Activated CD4-positive, alpha-beta memory T cell treated with anti-CD3 and anti-CD28 coated beads, Interleukin-2, amount 10 ng/mL, durations not matched to agents 7 days and 5 days (primary cell): ENCODE measurements around the gene CCNY. TPM values are rescaled to one million over a fixed set of nuclear protein-coding genes. Genes with fewer than 3 reads are reported as not detected.
A peak's percentile ranks its signal among the peaks of the same experiment; 100 is the strongest.
"Not testable (repeated sequence)": the region's sequence is repeated elsewhere in the genome, so short reads cannot be mapped to it uniquely, and the experiment has no call there.

Experiments used
- CTCF ChIA-PET: fragments of 350-600 bp; sonication (Branson Sonifier 250); formaldehyde crosslinking; loops from one replicate; lab custom pipeline; 2021; ENCODE audit warnings: antibody characterized with exemption, inconsistent platforms; lab: Charles Lee
- POLR2A ChIA-PET: fragments of 350-600 bp; sonication (Branson Sonifier 250); formaldehyde crosslinking; loops from one replicate; lab custom pipeline; 2021; ENCODE audit warnings: antibody characterized with exemption; lab: Charles Lee
- DNase-seq: peaks from one replicate; pipeline ENCODE4 v3.0.0-alpha.2; 2020
- H3K27ac Mint-ChIP-seq: one replicate; pipeline ENCODE4 v1.8.0; 2021; ENCODE audit warnings: mild to moderate bottlenecking, mixed read lengths
- H3K27me3 Mint-ChIP-seq: one replicate; pipeline ENCODE4 v1.8.0; 2021; ENCODE audit warnings: mixed read lengths
- H3K36me3 Mint-ChIP-seq: one replicate; pipeline ENCODE4 v1.8.0; 2021; ENCODE audit warnings: low read depth, mixed read lengths
- H3K4me1 Mint-ChIP-seq: one replicate; pipeline ENCODE4 v1.8.0; 2021; ENCODE audit warnings: mixed read lengths
- H3K4me3 Mint-ChIP-seq: one replicate; pipeline ENCODE4 v1.8.0; 2021; ENCODE audit warnings: mild to moderate bottlenecking, mixed read lengths
- H3K9me3 Mint-ChIP-seq: one replicate; pipeline ENCODE4 v1.8.0; 2021; ENCODE audit warnings: mixed read lengths
- total RNA-seq, 2 experiments: library from RNA; stranded (reverse); gene quantifications; one replicate each; pipeline ENCODE4 v1.2.3, GENCODE V29; 2021

Gene CCNY
- total RNA-seq, 2 experiments from 2014 or later = 49.3 to 56.7 TPM

DNA sequence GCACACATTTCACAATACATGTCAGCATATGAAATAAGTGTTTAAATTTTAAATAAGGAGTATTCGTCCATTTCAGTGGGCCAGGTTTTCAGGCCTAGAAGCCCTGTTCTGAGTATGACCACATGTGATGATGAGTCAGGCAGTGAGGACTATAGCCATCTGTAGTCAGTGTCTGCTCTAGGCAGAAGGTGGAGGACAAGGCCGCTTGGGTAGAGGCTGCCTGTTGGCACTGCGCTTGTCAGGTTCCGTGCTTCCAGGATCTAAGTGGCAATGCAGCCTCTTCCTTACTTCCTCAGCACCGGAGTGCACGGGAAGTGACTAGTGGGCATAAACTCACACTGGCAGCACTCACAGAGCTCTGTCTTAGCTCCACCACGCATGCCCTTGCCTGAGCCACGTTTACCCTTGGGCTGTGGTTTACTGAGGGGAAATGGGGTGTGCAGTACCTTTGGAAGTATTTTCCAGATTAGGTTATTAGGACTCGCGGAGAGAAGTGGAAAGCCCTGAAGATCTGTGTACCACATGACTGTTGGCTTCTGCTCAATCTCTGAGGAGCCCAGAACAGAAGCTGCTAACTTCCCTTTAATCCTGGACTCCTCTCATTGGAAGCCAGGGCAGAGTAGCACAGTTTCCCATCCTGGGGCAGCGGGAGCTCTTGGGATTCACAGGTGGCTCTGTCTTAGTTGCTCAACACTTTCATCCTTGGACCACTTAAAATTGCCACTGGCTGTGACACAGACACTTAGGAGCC, 181.3 kb downstream of the CCNY start:
- peaks cover 2% of the 10 kb centered on the region for H3K4me1 Mint-ChIP-seq
- ChIA-PET CTCF (no interaction called here), POLR2A (no interaction called here)
- no peaks in the 10 kb centered on the region for H3K27me3 Mint-ChIP-seq
- no peaks in the 10 kb centered on the region for H3K36me3 Mint-ChIP-seq
- no peak overlapping the region for H3K27ac Mint-ChIP-seq
- H3K4me3 Mint-ChIP-seq = no peak overlapping the region
- H3K9me3 Mint-ChIP-seq = no peaks in the 10 kb centered on the region
- DNase-seq = no peak

- H3K9me3 Mint-ChIP-seq, POLR2A ChIA-PET, H3K27me3 Mint-ChIP-seq, CTCF ChIA-PET, H3K36me3 Mint-ChIP-seq, H3K4me1 Mint-ChIP-seq, H3K27ac Mint-ChIP-seq, DNase-seq, H3K4me3 Mint-ChIP-seq: not testable (repeated sequence)
These were observed 181.9 kb downstream of the CCNY start for GRCh38 chr10:35518187-35518586.

DNA sequence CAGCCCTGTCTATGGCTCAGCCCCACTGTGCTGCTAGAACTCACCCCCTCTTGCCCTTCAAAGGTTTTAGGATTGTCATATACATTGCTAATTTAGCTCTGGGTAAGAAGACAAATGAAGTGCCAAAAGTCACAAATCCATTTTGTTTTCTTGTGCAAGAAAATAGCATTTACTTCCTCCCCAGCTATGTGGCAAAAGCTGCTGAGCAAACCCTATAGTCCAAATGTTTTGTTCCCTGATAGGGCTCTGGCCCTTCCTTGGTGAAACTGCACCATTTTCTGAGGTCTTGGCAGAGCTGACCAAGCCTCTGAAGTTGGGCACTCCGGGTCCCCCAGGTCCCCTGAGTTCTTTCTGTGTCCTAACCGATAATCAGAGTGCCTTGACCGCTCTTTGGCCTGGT, 184.7 kb downstream of the CCNY start:
- H3K9me3 Mint-ChIP-seq = no peaks in the 10 kb centered on the region
- no peak for DNase-seq
- CTCF ChIA-PET = no interaction called here
- POLR2A ChIA-PET = no interaction called here
- H3K27me3 Mint-ChIP-seq = no peaks in the 10 kb centered on the region
- peaks cover 2% of the 10 kb centered on the region for H3K4me1 Mint-ChIP-seq
- no peak overlapping the region for H3K4me3 Mint-ChIP-seq
- no peaks in the 10 kb centered on the region for H3K36me3 Mint-ChIP-seq
- H3K27ac Mint-ChIP-seq = no peak overlapping the region

- no peaks in the 10 kb centered on the region for H3K4me1 Mint-ChIP-seq
- CTCF ChIA-PET = no interaction called here
These were observed 187.4 kb downstream of the CCNY start for GRCh38 chr10:35523670-35524225.

DNA sequence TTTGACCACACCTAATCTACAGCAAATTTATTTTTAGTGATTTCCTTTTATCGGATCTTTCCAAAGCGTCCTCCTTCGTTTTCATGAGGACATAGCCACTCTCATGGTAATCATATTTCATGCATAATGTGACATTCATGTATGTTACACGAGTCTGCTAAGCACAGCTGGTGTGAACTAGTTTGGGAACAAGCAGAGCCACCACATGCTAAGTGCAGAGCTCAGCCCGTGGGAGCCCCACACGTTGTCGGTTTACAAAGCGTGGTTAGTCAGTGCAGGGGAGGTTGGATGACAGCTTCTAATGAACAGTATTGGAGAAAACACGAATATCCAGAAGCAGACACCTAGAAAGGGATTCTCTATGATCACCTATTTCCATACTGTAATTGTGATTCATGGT, 190.4 kb downstream of the CCNY start:
- ChIA-PET CTCF (no interaction called here), POLR2A (no interaction called here)
- H3K27ac Mint-ChIP-seq = no peak overlapping the region
- DNase-seq = no peak
- H3K4me3 Mint-ChIP-seq = no peak overlapping the region
- H3K4me1 Mint-ChIP-seq = no peaks in the 10 kb centered on the region
- H3K36me3 Mint-ChIP-seq = peaks cover 18% of the 10 kb centered on the region
- H3K9me3 Mint-ChIP-seq = no peaks in the 10 kb centered on the region
- no peaks in the 10 kb centered on the region for H3K27me3 Mint-ChIP-seq

More at GRCh38 chr10:35523670-35524225, 187.4 kb downstream of the CCNY start:
- no peak for DNase-seq
- Mint-ChIP-seq H3K27me3 (no peaks in the 10 kb centered on the region), H3K4me3 (no peak overlapping the region), H3K9me3 (no peaks in the 10 kb centered on the region), H3K27ac (no peak overlapping the region), H3K36me3 (no peaks in the 10 kb centered on the region)
- POLR2A ChIA-PET = no interaction called here

- H3K27me3 Mint-ChIP-seq = no peaks in the 10 kb centered on the region
- peaks cover 70% of the 10 kb centered on the region for H3K36me3 Mint-ChIP-seq
- no peak for DNase-seq
- peaks cover 25% of the 10 kb centered on the region for H3K9me3 Mint-ChIP-seq
- POLR2A ChIA-PET = no interaction called here
- H3K27ac Mint-ChIP-seq = no peak overlapping the region
- no peaks in the 10 kb centered on the region for H3K4me1 Mint-ChIP-seq
- CTCF ChIA-PET = no interaction called here
- no peak overlapping the region for H3K4me3 Mint-ChIP-seq
These were observed 195.8 kb downstream of the CCNY start for GRCh38 chr10:35532141-35532540.

- peaks cover 28% of the 10 kb centered on the region for H3K9me3 Mint-ChIP-seq
- DNase-seq = no peak
- ChIA-PET POLR2A (no interaction called here), CTCF (no interaction called here)
- H3K36me3 Mint-ChIP-seq = peaks cover 85% of the 10 kb centered on the region
- no peak overlapping the region for H3K4me3 Mint-ChIP-seq
- no peak overlapping the region for H3K27ac Mint-ChIP-seq
- peaks cover 2% of the 10 kb centered on the region for H3K4me1 Mint-ChIP-seq
- H3K27me3 Mint-ChIP-seq = no peaks in the 10 kb centered on the region
These were observed 197.3 kb downstream of the CCNY start for GRCh38 chr10:35533565-35533964.

- CTCF ChIA-PET = no interaction called here
- Mint-ChIP-seq H3K9me3 (peaks cover 31% of the 10 kb centered on the region), H3K27me3 (no peaks in the 10 kb centered on the region), H3K27ac (no peak overlapping the region), H3K36me3 (peaks cover 90% of the 10 kb centered on the region), H3K4me1 (peaks cover 5% of the 10 kb centered on the region), H3K4me3 (no peak overlapping the region)
- DNase-seq = no peak
- POLR2A ChIA-PET = no interaction called here
These were observed 198.8 kb downstream of the CCNY start for GRCh38 chr10:35535136-35535535.

GRCh38 chr10:35536789-35537188, 200.5 kb downstream of the CCNY start:
- Mint-ChIP-seq H3K27ac (no peak overlapping the region), H3K4me1 (peaks cover 19% of the 10 kb centered on the region), H3K36me3 (peaks cover 85% of the 10 kb centered on the region), H3K27me3 (no peaks in the 10 kb centered on the region), H3K9me3 (peaks cover 31% of the 10 kb centered on the region), H3K4me3 (no peak overlapping the region)
- no peak for DNase-seq
- CTCF ChIA-PET = no interaction called here
- POLR2A ChIA-PET = no interaction called here

GRCh38 chr10:35537925-35538324, 201.6 kb downstream of the CCNY start:
- Mint-ChIP-seq H3K36me3 (peaks cover 84% of the 10 kb centered on the region), H3K9me3 (peaks cover 35% of the 10 kb centered on the region), H3K4me1 (peaks cover 28% of the 10 kb centered on the region)
- POLR2A ChIA-PET, DNase-seq, H3K27ac Mint-ChIP-seq, CTCF ChIA-PET, H3K4me3 Mint-ChIP-seq, H3K27me3 Mint-ChIP-seq: not testable (repeated sequence)

- CTCF ChIA-PET = no interaction called here
- H3K9me3 Mint-ChIP-seq = peaks cover 20% of the 10 kb centered on the region
- POLR2A ChIA-PET = no interaction called here
- peaks cover 61% of the 10 kb centered on the region for H3K36me3 Mint-ChIP-seq
- no peak for DNase-seq
- peak overlapping the region; percentile 33 for H3K4me3 Mint-ChIP-seq
- peak overlapping the region; percentile 78 for H3K27ac Mint-ChIP-seq
- H3K27me3 Mint-ChIP-seq = no peaks in the 10 kb centered on the region
- peaks cover 28% of the 10 kb centered on the region for H3K4me1 Mint-ChIP-seq
These were observed 204.2 kb downstream of the CCNY start for GRCh38 chr10:35540296-35541164.

GRCh38 chr10:35541720-35542119, 205.4 kb downstream of the CCNY start:
- Mint-ChIP-seq H3K27ac (no peak overlapping the region), H3K9me3 (peaks cover 11% of the 10 kb centered on the region), H3K36me3 (peaks cover 49% of the 10 kb centered on the region), H3K4me1 (peaks cover 28% of the 10 kb centered on the region), H3K4me3 (no peak overlapping the region), H3K27me3 (no peaks in the 10 kb centered on the region)
- no peak for DNase-seq
- CTCF ChIA-PET = no interaction called here
- POLR2A ChIA-PET = no interaction called here

GRCh38 chr10:35542303-35542702, 206.0 kb downstream of the CCNY start:
- peak overlapping the region; percentile 52 for H3K27ac Mint-ChIP-seq
- ChIA-PET CTCF (no interaction called here), POLR2A (no interaction called here)
- no peaks in the 10 kb centered on the region for H3K27me3 Mint-ChIP-seq
- H3K4me3 Mint-ChIP-seq = no peak overlapping the region
- peaks cover 43% of the 10 kb centered on the region for H3K36me3 Mint-ChIP-seq
- H3K9me3 Mint-ChIP-seq = peaks cover 10% of the 10 kb centered on the region
- no peak for DNase-seq
- peaks cover 28% of the 10 kb centered on the region for H3K4me1 Mint-ChIP-seq
